Colonic mucosa (tissue), 4 donors: ENCODE measurements around the gene RYR2. TPM values are rescaled to one million over a fixed set of nuclear protein-coding genes. Genes with fewer than 3 reads are reported as not detected.
A peak's percentile ranks its signal among the peaks of the same experiment; 100 is the strongest.
"Not testable (repeated sequence)": the region's sequence is repeated elsewhere in the genome, so short reads cannot be mapped to it uniquely, and the experiment has no call there.

Experiments used
- DNase-seq: peaks from one replicate; pipeline ENCODE4 v3.0.0-alpha.2; 2020
- H3K27ac ChIP-seq: fragments of 200-600 bp; one replicate; pipeline ENCODE4 v1.8.0; 2021
- H3K27me3 ChIP-seq: fragments of 200-600 bp; one replicate; pipeline ENCODE4 v1.8.0; 2021
- H3K36me3 ChIP-seq: fragments of 200-600 bp; one replicate; pipeline ENCODE4 v1.8.0; 2021
- H3K4me1 ChIP-seq: fragments of 200-600 bp; one replicate; pipeline ENCODE4 v1.8.0; 2021; ENCODE audit warnings: mild to moderate bottlenecking
- H3K4me3 ChIP-seq: fragments of 200-600 bp; one replicate; pipeline ENCODE4 v1.8.0; 2021
- H3K9ac ChIP-seq, 2 donors: one replicate each; pipeline ENCODE4 v1.7.0; 2013; ENCODE audit warnings: control low read depth in 2 of 2, low read depth in 2 of 2, low read length in 2 of 2
- H3K9me3 ChIP-seq: fragments of 200-600 bp; one replicate; pipeline ENCODE4 v1.8.0; 2021
- intact Hi-C: fragments of 100-400 bp; cut with DNase I; formaldehyde crosslinking; loops from one replicate; pipeline ENCODE4 v1.14.1; 2022
- total RNA-seq, 2 donors: library from RNA; stranded (reverse); fragmentation: NEBNext Ultra II Directional in 1 of 2; extraction: Animal tissue kit (Norgen Biotek cat#: 25700) in 1 of 2; gene quantifications; one replicate each; pipeline ENCODE4 v1.2.1, GENCODE V29; 2021
- TF ChIP-seq, protein P1 (sequence below): fragments of 200-600 bp; IDR thresholded peaks from one replicate; pipeline ENCODE4 v1.8.0; 2022; ENCODE audit warnings: antibody characterized with exemption, mild to moderate bottlenecking
- donor health status: healthy.
- donor health status: DM: no; HTN: no; CAD: no.
- donor health status: DM: no; HTN: no; CAD: no.

RYR2 gene
- total RNA-seq, 2 donors from 2014 or later: 0.15 to 0.56 TPM

DNA sequence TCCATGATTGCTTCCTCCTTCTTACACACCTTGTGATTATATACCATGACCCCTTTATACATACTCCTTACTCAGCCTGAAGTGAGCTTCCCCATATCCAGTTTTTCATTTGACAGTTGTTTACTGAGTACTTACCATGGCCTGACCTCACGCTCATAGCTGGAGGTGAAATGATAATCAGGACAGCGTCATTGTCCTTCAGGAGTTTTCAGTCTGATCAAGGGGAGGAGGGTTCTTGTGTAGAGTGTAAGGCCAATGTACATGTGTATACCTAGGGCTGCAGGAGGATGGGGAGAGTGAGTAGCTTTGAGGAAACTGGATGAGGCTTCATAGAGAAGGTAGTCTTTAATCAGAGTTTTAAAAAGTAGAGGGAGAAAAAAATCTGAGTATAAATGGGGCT lies 325.8 kb downstream of the RYR2 start:
- H3K4me3 ChIP-seq: no peak overlapping the region
- TF ChIP-seq, protein P1, sequence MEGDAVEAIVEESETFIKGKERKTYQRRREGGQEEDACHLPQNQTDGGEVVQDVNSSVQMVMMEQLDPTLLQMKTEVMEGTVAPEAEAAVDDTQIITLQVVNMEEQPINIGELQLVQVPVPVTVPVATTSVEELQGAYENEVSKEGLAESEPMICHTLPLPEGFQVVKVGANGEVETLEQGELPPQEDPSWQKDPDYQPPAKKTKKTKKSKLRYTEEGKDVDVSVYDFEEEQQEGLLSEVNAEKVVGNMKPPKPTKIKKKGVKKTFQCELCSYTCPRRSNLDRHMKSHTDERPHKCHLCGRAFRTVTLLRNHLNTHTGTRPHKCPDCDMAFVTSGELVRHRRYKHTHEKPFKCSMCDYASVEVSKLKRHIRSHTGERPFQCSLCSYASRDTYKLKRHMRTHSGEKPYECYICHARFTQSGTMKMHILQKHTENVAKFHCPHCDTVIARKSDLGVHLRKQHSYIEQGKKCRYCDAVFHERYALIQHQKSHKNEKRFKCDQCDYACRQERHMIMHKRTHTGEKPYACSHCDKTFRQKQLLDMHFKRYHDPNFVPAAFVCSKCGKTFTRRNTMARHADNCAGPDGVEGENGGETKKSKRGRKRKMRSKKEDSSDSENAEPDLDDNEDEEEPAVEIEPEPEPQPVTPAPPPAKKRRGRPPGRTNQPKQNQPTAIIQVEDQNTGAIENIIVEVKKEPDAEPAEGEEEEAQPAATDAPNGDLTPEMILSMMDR: no peak
- no peak overlapping the region for H3K27ac ChIP-seq
- intact Hi-C loops: no loop called here
- no peaks in the 10 kb centered on the region for H3K9me3 ChIP-seq
- no peaks in the 10 kb centered on the region for H3K27me3 ChIP-seq
- H3K36me3 ChIP-seq: no peaks in the 10 kb centered on the region
- no peaks in the 10 kb centered on the region for H3K4me1 ChIP-seq
- no peak overlapping the region for H3K9ac ChIP-seq
- DNase-seq: no peak

DNA sequence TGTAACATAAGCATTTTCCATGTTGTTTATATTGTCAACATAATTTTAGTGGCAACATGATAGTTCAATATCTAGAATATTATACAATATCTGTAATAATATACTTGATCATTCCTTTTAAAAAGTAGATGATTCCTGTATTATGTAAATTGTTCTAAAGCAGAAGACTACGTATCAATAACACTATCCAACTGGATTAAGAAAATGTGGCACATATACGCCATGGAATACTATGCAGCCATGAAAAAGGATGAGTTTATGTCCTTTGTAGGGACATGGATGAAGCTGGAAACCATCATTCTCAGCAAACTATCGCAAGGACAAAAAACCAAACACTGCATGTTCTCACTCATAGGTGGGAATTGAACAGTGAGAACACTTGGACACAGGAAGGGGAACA lies 329.5 kb downstream of the RYR2 start:
- DNase-seq, intact Hi-C loops, H3K4me1 ChIP-seq, H3K9ac ChIP-seq, H3K36me3 ChIP-seq, H3K27me3 ChIP-seq, H3K27ac ChIP-seq, H3K9me3 ChIP-seq, H3K4me3 ChIP-seq: not testable (repeated sequence)

DNA sequence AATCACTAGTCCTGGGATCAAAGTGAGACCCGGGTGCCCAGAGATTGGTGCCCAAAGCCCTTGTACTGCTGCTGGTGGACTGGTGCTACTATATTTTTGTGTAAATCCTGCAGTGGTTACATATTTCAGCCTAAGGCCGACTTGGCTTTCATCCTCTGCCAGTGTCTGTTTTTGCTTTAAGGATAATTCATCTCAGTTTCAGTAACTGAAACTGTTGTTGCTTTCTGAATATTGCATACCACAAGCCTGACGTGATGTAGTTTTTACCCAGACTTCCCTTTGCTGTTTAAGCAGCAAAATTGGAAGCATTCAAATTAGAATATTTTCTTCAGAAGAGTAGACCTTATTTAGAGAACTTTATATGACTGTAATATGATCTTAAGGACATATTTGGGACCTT lies 341.8 kb downstream of the RYR2 start:
- no peak overlapping the region for H3K4me3 ChIP-seq
- H3K27me3 ChIP-seq: no peaks in the 10 kb centered on the region
- no peaks in the 10 kb centered on the region for H3K36me3 ChIP-seq
- intact Hi-C loops: loop anchor here (10.0 kb wide), 1 partner anchor 339 kb away; the partner anchor contains the start of gene RYR2
- TF ChIP-seq, protein P1: no peak
- DNase-seq: no peak
- no peak overlapping the region for H3K9ac ChIP-seq
- H3K27ac ChIP-seq: no peak overlapping the region
- H3K9me3 ChIP-seq: no peaks in the 10 kb centered on the region
- no peaks in the 10 kb centered on the region for H3K4me1 ChIP-seq

DNA sequence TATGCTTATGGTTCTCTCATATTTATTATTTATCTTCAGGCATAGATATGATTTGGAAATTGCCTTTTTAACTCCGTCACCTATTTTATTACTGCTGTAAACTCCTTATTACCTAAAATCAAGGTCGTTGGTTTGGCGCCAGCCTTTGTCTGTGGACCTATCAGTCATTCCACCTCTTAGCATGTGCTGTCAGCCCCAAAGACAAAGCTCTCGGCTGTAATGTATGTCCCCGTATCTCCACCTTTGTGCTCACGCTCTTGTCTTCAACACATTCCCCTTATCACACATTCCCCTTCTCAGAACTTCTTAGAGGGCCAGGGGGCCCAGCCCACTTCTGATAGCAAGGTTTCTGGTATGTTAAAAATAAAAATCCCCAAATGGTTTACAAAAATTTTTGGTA lies 342.2 kb downstream of the RYR2 start:
- Histone ChIP-seq H3K27me3 (no peaks in the 10 kb centered on the region), H3K9me3 (no peaks in the 10 kb centered on the region), H3K4me1 (no peaks in the 10 kb centered on the region), H3K4me3 (no peak overlapping the region), H3K36me3 (no peaks in the 10 kb centered on the region), H3K27ac (no peak overlapping the region), H3K9ac (no peak overlapping the region)
- intact Hi-C loops: loop anchor here (10.0 kb wide), 1 partner anchor 339 kb away; the partner anchor contains the start of gene RYR2
- TF ChIP-seq, protein P1: no peak
- DNase-seq: peak; percentile 35

DNA sequence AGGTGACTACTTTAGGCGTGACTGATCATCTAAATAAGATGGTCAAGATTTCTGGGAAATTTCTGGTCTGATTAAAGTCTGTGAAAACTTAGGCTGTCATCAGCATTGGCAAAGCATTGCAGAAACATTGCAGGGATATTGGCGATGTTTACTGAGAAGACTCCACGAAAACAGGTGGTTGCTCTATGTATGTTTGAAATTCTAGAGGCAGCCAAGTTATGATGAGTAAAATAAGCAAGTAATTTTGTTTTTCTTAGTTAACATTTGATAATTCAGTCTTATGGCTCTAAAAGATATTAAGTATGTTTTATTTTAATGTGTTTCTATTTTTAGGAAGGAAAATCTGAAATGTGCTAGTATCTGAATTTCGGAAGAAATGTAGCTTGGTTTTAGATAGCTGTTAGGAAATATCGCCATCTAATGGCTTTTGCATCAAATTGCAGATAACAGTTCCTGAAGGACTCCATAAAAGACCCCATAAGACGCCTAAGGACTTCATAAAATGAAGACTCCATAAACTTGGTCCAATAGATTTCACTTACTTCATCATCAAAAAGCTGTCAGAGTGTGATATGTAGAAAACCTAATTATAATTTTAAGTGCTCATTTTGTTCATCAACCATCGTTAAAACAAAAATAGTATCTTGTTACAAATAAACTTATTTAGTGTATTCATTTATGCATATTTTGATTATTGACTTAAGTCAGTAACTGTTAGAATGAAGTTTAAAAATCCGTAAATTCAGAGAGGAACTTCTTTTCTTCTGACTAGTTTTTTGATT lies 344.6 kb downstream of the RYR2 start:
- TF ChIP-seq, protein P1: peak; percentile 43
- no peaks in the 10 kb centered on the region for H3K27me3 ChIP-seq
- no peaks in the 10 kb centered on the region for H3K4me1 ChIP-seq
- no peak overlapping the region for H3K27ac ChIP-seq
- no peaks in the 10 kb centered on the region for H3K36me3 ChIP-seq
- no peak overlapping the region for H3K9ac ChIP-seq
- no peaks in the 10 kb centered on the region for H3K9me3 ChIP-seq
- intact Hi-C loops: loop anchor here (5.0 to 10.0 kb wide), 2 partner anchors 342 to 774 kb away; partner anchors contain the start of gene RYR2
- DNase-seq: no peak
- no peak overlapping the region for H3K4me3 ChIP-seq

DNA sequence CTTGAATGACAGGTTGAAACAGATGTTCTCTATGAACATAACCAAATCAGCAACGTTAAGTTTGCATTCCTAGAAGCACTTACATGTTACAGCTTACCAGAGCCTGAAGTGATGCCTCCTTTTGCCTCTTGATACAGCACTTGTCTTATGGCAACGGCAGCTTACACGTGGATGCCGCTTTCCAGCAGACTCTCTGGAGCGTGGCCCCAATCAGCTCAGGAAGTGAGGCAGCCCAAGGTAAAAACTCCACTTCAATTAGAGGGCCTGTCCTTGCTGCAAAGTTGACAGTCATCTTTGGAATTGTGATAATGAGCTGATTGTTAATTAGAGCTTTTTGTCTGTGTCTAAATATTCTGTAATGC lies 345.1 kb downstream of the RYR2 start:
- intact Hi-C loops: loop anchor here (5.0 to 10.0 kb wide), 2 partner anchors 342 to 775 kb away; partner anchors contain the start of gene RYR2
- H3K9ac ChIP-seq: no peak overlapping the region
- no peaks in the 10 kb centered on the region for H3K4me1 ChIP-seq

More for the DNA sequence above, 345.1 kb downstream of the RYR2 start:
- Histone ChIP-seq H3K4me3 (no peak overlapping the region), H3K9me3 (no peaks in the 10 kb centered on the region), H3K27me3 (no peaks in the 10 kb centered on the region), H3K27ac (no peak overlapping the region), H3K36me3 (no peaks in the 10 kb centered on the region)
- DNase-seq: no peak
- TF ChIP-seq, protein P1: no peak
